RPMI7951 (cell line): Measurements from ENCODE around the gene FBXL17. TPM values are rescaled to one million over a fixed set of nuclear protein-coding genes. Genes with fewer than 3 reads are reported as not detected.

Experiments used
- DNase-seq: peaks from one replicate; pipeline ENCODE4 v3.0.0-alpha.2; 2012; ENCODE audit warnings: low read depth
- total RNA-seq: library from RNA; depleted of rRNA; stranded (reverse); fragments of >200 nt; shearing (Covaris generic); gene quantifications from 2 replicates; pipeline ENCODE4 v1.2.3, GENCODE V29; 2014

FBXL17 gene
- total RNA-seq, 1 experiment from 2014 or later: 7.0 TPM

- no peak for DNase-seq
These were observed 288.7 kb downstream of the FBXL17 start for GRCh38 chr5:108093186-108093585.

DNA sequence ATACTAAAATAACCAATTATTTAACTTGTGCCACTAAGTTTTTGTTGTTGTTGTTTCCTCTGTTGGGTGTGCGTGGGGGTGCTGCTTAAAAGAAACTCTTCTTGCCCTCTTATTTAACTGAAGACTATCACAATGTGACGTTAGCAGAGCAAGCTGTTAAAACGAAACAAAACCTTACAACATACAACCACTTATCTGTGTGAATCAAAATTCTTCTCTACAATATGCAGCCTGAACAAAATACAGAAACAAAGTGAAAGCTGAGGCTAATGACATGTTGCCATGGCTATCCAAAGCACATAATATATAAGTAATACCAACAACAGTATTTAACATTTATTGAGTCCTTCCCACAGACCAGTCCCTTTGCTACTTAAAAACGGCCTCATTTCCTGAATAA, 291.0 kb downstream of the FBXL17 start:
- DNase-seq: no peak

DNA sequence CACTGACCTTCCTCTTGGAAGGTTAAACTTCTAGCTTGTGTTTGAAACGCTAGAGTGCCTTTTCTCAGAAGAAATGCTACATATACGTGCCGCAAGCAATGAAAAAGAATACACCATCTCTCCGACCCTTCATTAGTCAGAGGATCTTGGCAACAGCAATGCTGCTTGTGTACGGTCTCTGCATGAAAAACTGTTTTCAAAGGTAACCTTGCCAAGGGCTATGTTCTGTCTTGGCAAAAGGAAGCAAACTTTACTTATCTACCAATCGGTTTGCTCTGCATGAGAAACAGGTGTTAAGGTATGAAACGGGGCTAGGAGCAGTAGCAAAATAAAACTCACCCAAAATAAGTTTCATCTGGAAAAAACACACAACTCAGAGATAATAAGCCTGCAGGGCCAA, 297.8 kb downstream of the FBXL17 start:
- no peak for DNase-seq

DNA sequence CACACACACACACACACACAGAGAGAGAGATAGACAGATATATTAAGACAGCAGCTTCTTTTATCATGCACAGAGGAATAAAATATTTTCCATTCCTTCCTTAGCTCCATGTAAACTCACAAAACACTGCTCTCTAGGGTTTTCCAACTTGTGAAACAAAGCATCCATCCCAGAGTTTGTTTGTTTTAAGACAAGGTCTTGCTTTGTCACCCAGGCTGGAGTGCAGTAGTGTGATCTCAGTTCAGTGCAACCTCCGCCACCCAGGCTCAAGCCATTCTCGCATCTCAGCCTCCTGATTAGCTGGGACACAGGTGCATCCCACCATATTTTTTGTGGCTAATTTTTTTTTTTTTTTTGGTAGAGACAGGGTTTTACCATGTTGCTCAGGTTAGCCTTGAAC, 298.7 kb downstream of the FBXL17 start:
- no peak for DNase-seq

DNA sequence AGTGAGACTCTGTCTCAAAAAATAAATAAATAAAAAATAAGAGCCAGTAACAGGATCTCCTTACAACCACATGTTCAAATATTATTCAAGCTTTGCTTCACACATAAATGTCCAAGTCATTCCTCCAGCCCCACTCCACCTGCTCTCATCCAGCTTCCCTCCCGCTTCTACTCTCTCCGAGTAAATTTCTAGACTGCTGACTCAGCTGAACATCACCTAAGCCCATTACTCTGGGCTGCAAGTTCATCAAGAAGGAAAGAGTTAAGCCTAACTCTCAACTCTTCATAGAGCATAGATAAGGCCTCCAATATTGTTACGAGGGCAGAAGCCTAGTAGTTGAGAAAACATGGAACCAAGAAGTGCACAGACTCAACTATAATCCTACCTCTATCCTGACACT, 300.2 kb downstream of the FBXL17 start:
- no peak for DNase-seq

DNA sequence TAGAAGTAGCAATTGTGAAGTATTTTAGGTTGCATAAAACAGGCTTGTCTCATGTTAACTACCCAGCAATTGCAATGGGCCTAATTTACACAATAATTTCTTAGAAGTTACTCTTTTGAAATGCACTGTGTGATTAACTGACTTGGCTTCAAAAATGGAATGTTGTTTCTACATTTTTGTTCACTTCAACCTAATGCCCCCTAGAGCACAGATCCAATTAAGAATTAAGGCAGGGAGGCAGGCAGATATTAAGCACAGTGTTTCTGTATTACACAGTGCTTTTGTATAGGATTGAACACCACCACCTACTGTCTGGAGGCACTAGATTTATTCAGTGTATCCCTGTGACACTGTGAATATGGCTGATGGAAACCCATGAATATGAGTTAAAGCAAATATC, 302.1 kb downstream of the FBXL17 start:
- DNase-seq: no peak

GRCh38 chr5:108078882-108079281, 303.0 kb downstream of the FBXL17 start:
- no peak for DNase-seq

GRCh38 chr5:108078345-108078744, 303.6 kb downstream of the FBXL17 start:
- no peak for DNase-seq

- no peak for DNase-seq
These were observed 307.3 kb downstream of the FBXL17 start for GRCh38 chr5:108074626-108075025.

- DNase-seq: no peak
These were observed 317.6 kb downstream of the FBXL17 start for GRCh38 chr5:108064302-108064701.

GRCh38 chr5:108061941-108062340, 320.0 kb downstream of the FBXL17 start:
- DNase-seq: no peak

GRCh38 chr5:108060340-108060739, 321.6 kb downstream of the FBXL17 start:
- no peak for DNase-seq

- DNase-seq: no peak
These were observed 322.6 kb downstream of the FBXL17 start for GRCh38 chr5:108059334-108059733.

DNA sequence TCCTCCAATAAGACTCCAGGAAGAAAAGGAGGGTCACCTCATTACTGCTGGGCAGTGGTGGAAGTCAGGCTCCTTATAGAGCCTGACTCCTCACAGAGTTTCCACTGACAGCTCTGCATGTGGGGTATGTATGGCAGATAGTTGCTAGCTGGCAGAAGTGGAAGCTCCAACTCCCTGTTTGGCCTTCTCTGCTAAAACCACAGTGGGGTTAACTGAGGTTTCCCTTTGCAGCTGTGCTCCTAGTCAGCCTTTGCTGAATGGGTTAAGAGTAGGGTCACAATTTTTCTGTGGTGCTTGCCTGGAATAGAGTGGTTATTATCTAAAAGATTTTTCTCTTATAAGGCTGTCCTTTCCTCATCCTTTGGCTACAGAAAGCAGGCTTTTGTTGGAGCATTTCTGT, 327.5 kb downstream of the FBXL17 start:
- no peak for DNase-seq

DNA sequence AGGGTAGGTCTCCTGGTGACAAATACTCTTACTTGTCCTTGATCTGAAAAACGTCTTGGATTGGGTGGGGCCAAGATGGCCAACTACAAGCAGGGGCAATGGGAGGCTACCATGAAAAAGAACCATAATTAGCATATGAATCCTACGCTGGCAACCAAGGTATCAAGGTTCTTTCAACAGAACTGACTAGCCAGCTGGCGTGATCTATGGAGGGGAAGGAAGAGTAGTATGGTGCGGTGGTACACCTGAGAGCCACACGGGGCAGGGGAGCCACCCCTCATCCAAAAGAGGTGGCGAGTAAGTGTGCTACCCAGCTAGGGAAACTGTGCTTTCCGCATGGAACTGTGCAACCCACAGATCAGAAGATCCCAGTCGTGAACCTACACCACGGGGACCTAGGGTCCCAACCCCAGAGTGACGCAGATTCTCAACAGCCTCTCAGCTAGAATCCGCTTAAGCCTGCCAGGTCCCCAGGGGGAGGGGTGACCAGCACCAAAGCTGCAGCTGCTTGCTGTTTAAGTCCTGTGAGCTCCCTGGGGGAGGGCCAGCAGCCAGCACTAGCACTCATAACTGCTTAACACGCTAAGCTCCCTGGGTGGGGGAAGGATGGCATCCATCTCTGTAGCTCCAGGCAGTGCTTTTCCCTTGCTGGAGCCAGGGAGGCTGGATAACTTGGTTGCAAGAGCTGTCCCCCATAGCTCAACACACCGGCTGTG, 334.8 kb downstream of the FBXL17 start:
- DNase-seq: no peak

DNA sequence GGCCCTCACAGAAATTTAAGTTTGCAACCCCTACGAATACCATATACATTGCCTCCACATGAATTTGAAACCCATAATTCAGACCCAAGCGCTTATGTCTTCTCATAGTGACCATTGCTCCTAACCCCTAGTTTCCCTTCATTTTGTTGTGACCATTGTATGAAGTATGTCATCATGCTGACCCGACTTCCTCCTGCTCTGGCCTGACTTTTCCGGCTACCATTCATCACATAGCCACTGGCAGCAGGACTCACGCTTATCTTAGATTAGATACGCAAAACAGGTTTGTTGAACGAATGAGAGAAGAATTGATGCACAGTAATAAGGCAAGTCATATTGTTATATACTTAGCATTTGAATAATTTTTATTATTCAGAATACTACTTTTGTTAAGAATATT, 345.4 kb downstream of the FBXL17 start:
- no peak for DNase-seq

GRCh38 chr5:108028883-108029282, 353.0 kb downstream of the FBXL17 start:
- no peak for DNase-seq

DNA sequence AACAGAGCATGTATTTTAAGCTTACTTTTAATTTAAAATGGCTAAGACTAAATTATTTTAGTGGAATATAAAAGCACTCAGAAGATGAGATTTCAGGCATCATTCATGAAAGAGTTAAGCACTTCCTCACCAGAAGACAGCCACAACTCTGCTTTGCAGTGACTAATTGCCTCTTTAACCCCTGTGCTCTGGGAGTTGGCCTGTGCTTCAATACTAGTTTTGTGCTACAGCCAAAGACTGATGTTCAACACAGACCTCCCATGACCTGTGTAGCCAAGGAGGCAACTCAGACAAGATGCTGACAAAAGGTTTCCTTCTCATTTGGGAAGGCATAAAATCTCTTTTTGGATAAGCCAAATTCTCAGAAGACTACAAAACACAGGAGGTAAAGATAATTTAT, 353.5 kb downstream of the FBXL17 start:
- peak; percentile 8 for DNase-seq

GRCh38 chr5:108025957-108026356, 355.9 kb downstream of the FBXL17 start:
- DNase-seq: no peak

- DNase-seq: no peak
These were observed 356.9 kb downstream of the FBXL17 start for GRCh38 chr5:108024986-108025385.

GRCh38 chr5:108016101-108016500, 365.8 kb downstream of the FBXL17 start:
- DNase-seq: no peak

DNA sequence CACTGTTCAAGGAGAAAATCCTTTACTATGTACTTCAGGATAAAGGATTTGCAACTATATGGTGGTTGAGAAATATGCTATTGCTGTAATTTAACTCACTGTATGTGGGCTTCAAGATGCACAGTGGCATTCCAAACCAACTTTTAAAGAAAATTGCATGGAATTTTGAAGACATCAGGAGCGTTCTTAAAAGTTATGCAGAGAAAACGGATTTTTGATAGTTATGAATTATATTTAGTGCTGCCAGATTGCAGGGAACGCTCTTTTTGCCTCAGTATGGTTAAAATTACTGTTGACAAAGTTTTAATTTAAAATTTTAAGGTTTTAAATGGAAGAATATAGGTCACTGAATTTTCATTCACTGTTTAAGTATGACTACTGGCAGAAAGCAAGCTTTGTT, 375.1 kb downstream of the FBXL17 start:
- no peak for DNase-seq

- DNase-seq: peak; percentile 73
These were observed 378.7 kb downstream of the FBXL17 start for GRCh38 chr5:108003178-108003577.

DNA sequence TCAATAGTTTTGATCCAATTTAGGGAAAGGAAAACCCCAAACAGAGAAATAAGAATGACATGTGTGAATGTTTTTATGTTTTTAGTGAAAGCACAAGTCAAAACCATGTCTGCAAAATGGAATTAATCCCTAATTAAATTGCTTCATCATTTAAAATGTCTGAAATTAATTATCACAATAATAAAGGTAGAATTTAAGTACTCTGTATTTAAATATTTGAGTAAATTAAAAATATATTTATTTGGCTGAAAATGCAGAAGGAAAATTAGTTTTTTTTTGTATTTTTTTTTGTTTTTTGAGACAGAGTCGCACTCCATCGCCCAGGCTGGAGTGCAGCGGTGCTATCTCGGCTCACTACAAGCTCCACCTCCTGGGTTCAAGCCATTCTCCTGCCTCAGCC, 380.7 kb downstream of the FBXL17 start:
- DNase-seq: no peak
